ENCODE results near the gene TERT.
A peak's percentile ranks its signal among the peaks of the same experiment; 100 is the strongest.

TERT gene

DNA sequence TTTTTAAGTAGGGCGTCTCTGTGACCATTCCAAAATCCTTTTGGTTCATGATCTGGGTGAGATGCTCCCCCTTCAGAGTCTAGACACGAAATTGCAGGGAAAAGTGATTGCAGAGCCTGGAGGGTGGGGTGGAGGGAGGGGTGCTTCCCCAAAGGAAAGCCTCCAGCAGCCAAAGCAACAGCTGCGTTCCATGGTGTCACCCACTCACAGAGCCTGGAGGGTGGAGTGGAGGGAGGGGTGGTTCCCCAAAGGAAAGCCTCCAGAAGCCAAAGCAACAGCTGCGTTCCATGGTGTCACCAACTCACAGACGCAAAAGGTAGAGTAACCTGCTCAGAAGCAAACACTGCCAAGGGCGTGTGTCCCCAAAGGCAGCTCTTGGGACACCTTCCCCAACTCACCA is 47.1 kb downstream of the TERT start:
- TF ChIP-seq SALL2 (tag by site-specific recombination; IDR thresholded peaks at IDR 0.05; ENCODE audit: borderline replicate concordance): no peak
- no peak for TF ChIP-seq KLF8 (tag by site-specific recombination; IDR thresholded peaks at IDR 0.05)
- TF ChIP-seq, protein P1, sequence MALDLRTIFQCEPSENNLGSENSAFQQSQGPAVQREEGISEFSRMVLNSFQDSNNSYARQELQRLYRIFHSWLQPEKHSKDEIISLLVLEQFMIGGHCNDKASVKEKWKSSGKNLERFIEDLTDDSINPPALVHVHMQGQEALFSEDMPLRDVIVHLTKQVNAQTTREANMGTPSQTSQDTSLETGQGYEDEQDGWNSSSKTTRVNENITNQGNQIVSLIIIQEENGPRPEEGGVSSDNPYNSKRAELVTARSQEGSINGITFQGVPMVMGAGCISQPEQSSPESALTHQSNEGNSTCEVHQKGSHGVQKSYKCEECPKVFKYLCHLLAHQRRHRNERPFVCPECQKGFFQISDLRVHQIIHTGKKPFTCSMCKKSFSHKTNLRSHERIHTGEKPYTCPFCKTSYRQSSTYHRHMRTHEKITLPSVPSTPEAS (tag by site-specific recombination; IDR thresholded peaks at IDR 0.05): no peak
- no peak for TF ChIP-seq ZNF341 (tag by site-specific recombination; IDR thresholded peaks at IDR 0.05; ENCODE audit: low read depth)
- TF ChIP-seq ZNF843 (tag by site-specific recombination; IDR thresholded peaks at IDR 0.05): no peak
- no peak for TF ChIP-seq ZNF473 (tag by site-specific recombination; IDR thresholded peaks at IDR 0.05)
- TF ChIP-seq ZNF777 (tag by site-specific recombination; IDR thresholded peaks at IDR 0.05; ENCODE audit: borderline replicate concordance): no peak
- TF ChIP-seq, protein P2, sequence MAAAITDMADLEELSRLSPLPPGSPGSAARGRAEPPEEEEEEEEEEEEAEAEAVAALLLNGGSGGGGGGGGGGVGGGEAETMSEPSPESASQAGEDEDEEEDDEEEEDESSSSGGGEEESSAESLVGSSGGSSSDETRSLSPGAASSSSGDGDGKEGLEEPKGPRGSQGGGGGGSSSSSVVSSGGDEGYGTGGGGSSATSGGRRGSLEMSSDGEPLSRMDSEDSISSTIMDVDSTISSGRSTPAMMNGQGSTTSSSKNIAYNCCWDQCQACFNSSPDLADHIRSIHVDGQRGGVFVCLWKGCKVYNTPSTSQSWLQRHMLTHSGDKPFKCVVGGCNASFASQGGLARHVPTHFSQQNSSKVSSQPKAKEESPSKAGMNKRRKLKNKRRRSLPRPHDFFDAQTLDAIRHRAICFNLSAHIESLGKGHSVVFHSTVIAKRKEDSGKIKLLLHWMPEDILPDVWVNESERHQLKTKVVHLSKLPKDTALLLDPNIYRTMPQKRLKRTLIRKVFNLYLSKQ (tag by site-specific recombination; IDR thresholded peaks at IDR 0.05; ENCODE audit: borderline replicate concordance): no peak
- no peak for TF ChIP-seq ZNF37A (tag by site-specific recombination; IDR thresholded peaks at IDR 0.05)
- TF ChIP-seq ZNF670 (tag by site-specific recombination; IDR thresholded peaks at IDR 0.05; ENCODE audit: low read depth): no peak
- Histone ChIP-seq H3K4me1 (ENCODE audit: control insufficient read depth, insufficient read depth, low read length) (no peaks in the 10 kb centered on the region), H3K36me3 (ENCODE audit: control insufficient read depth in 2 of 2, insufficient read depth in 1 of 2, low read length in 2 of 2) (no peaks in the 10 kb centered on the region), H3K4me3 (ENCODE audit: low read depth, low read length) (no peak overlapping the region), H3K27ac (ENCODE audit: extremely low read depth, low read depth, low read length) (no peak overlapping the region), H3K9me3 (ENCODE audit: control insufficient read depth, insufficient read depth, low read depth, low read length) (no peaks in the 10 kb centered on the region)
- ChIA-PET POLR2A (no interaction called here), CTCF (interaction anchor here (0.6 to 1.7 kb wide), 5 partner anchors 74 to 296 kb away, joined by 3 to 4 read pairs (median 4); no protein-coding TSS in a partner anchor)

- POLR2A ChIA-PET: no interaction called here
- Histone ChIP-seq H3K4me3 (ENCODE audit: low read depth, low read length) (no peak overlapping the region), H3K4me1 (ENCODE audit: control insufficient read depth, insufficient read depth, low read length) (no peaks in the 10 kb centered on the region), H3K27ac (ENCODE audit: extremely low read depth, low read depth, low read length) (no peak overlapping the region), H3K9me3 (ENCODE audit: control insufficient read depth, insufficient read depth, low read depth, low read length) (no peaks in the 10 kb centered on the region), H3K36me3 (ENCODE audit: control insufficient read depth in 2 of 2, insufficient read depth in 1 of 2, low read length in 2 of 2) (no peaks in the 10 kb centered on the region)
- CTCF ChIA-PET: interaction anchor here (0.8 to 1.4 kb wide), 2 partner anchors 79 to 221 kb away, joined by 3 read pairs; no protein-coding TSS in a partner anchor
- TF ChIP-seq ZSCAN16 (tag by site-specific recombination; IDR thresholded peaks at IDR 0.05) (no peak), ZFHX2 (tag by site-specific recombination; conservative IDR thresholded peaks at IDR 0.05) (peak; percentile 39), ZNF302 (tag by site-specific recombination; IDR thresholded peaks at IDR 0.05; ENCODE audit: low read depth) (no peak), GLI4 (tag by site-specific recombination; IDR thresholded peaks at IDR 0.05) (no peak), ZNF518A (tag by site-specific recombination; conservative IDR thresholded peaks at IDR 0.05; ENCODE audit: low read depth) (no peak), HOXC10 (CRISPR knock-in tag; IDR thresholded peaks at IDR 0.05) (no peak), ZNF211 (tag by site-specific recombination; IDR thresholded peaks at IDR 0.05; ENCODE audit: low read depth) (no peak), YY1 (tag by site-specific recombination; IDR thresholded peaks at IDR 0.05) (no peak), ZNF501 (tag by site-specific recombination; IDR thresholded peaks at IDR 0.05) (no peak), ZNF510 (tag by site-specific recombination; IDR thresholded peaks at IDR 0.05; ENCODE audit: insufficient replicate concordance) (no peak), MZF1 (tag by site-specific recombination; IDR thresholded peaks at IDR 0.05; ENCODE audit: borderline replicate concordance) (no peak)
- TF ChIP-seq, protein P3, sequence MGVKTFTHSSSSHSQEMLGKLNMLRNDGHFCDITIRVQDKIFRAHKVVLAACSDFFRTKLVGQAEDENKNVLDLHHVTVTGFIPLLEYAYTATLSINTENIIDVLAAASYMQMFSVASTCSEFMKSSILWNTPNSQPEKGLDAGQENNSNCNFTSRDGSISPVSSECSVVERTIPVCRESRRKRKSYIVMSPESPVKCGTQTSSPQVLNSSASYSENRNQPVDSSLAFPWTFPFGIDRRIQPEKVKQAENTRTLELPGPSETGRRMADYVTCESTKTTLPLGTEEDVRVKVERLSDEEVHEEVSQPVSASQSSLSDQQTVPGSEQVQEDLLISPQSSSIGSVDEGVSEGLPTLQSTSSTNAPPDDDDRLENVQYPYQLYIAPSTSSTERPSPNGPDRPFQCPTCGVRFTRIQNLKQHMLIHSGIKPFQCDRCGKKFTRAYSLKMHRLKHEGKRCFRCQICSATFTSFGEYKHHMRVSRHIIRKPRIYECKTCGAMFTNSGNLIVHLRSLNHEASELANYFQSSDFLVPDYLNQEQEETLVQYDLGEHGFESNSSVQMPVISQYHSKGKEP (tag by site-specific recombination; IDR thresholded peaks at IDR 0.05): no peak
Observed at GRCh38 chr5:1246711-1247431, 48.0 kb downstream of the TERT start.
